ENCODE measurements around the gene B3GALT2. TPM values are rescaled to one million over a fixed set of nuclear protein-coding genes. Genes with fewer than 3 reads are reported as not detected.
"Not testable (repeated sequence)": the region's sequence is repeated elsewhere in the genome, so short reads cannot be mapped to it uniquely, and the experiment has no call there.

B3GALT2 gene
- total RNA-seq (100 to 1,000 TPM in 1 of 10 donors, 10 to 100 TPM in 9; 19.0 to 102 (median 51.8) TPM), polyA plus RNA-seq (10 to 100 TPM; 20.0 to 24.7 TPM)
- long read RNA-seq, donor 1, transcript B3GALT2-201 (2 exons, 3,274 nt) = major isoform, 100 of 114 reads
- long read RNA-seq, donor 1, partial matches to known transcripts = 11 of 114 reads
- long read RNA-seq, donor 1, other reads (novel, unspliced or antisense) = 3 of 114 reads
- long read RNA-seq, donor 2, transcript B3GALT2-201 (2 exons, 3,274 nt) = major isoform, 68 of 76 reads
- long read RNA-seq, donor 2, partial matches to known transcripts = 0 of 76 reads
- long read RNA-seq, donor 2, other reads (novel, unspliced or antisense) = 8 of 76 reads
- long read RNA-seq, donor 3, transcript B3GALT2-201 (2 exons, 3,274 nt) = major isoform, 65 of 71 reads
- long read RNA-seq, donor 3, partial matches to known transcripts = 0 of 71 reads
- long read RNA-seq, donor 3, other reads (novel, unspliced or antisense) = 6 of 71 reads

- TF ChIP-seq CTCF (IDR thresholded peaks at IDR 0.05) = no peak
- Histone ChIP-seq H3K27ac (peak within 1 kb of the TSS; percentile 32 to 81 (median 74)), H3K9me3 (no peaks in the 10 kb centered on the region), H3K4me3 (peak within 1 kb of the TSS; percentile 26 to 55 (median 46)), H3K27me3 (no peaks in the 10 kb centered on the region), H3K36me3 (no peaks in the 10 kb centered on the region), H3K4me1 (peaks cover 0 to 79% (median 35%) of the 10 kb centered on the region in 9 donors)
- intact Hi-C loops (cut with DNase I) = loop anchor here in 7 of 10 donors (5.0 to 10.0 kb wide), 8 partner anchors 149 to 1109 kb away; no protein-coding TSS in a partner anchor
- 17 to 18% methylated on average over 13 of the region's 13 CpGs for WGBS, 2 donors
- DNase-seq (peak in 1 of 2 donors; percentile 55), ATAC-seq (peak; percentile 48 to 80 (median 72))
Observed at GRCh38 chr1:193185901-193186731, at the start of gene B3GALT2. Gene B3GALT2 (minus strand): TSS chr1:193186613. CDS start chr1:193181562, 5,051 bp downstream.

GRCh38 chr1:193234530-193234929, 48.1 kb upstream of the B3GALT2 start:
- H3K27me3 ChIP-seq = no peaks in the 10 kb centered on the region
- no peak for ATAC-seq
- no peak overlapping the region for H3K4me3 ChIP-seq
- no peak overlapping the region for H3K27ac ChIP-seq
- no peak for TF ChIP-seq CTCF (IDR thresholded peaks at IDR 0.05)
- H3K9me3 ChIP-seq = no peaks in the 10 kb centered on the region
- no peak for DNase-seq
- peaks cover 0 to 8% (median 4%) of the 10 kb centered on the region in 9 donors for H3K4me1 ChIP-seq
- peaks cover 0 to 67% (median 5%) of the 10 kb centered on the region in 9 donors for H3K36me3 ChIP-seq
- intact Hi-C loops (cut with DNase I) = no loop called here
- 36 to 44% methylated on average over 1 of the region's 1 CpG for WGBS, 2 donors

- DNase-seq; H3K27me3 ChIP-seq; ATAC-seq; intact Hi-C loops (cut with DNase I); H3K27ac ChIP-seq; H3K9me3 ChIP-seq; H3K4me3 ChIP-seq; H3K4me1 ChIP-seq: not testable (repeated sequence)
- H3K36me3 ChIP-seq = peaks cover 0 to 39% (median 0%) of the 10 kb centered on the region in 9 donors
Observed at GRCh38 chr1:193231146-193231545, 44.7 kb upstream of the B3GALT2 start.

GRCh38 chr1:193229136-193229535, 42.7 kb upstream of the B3GALT2 start:
- Histone ChIP-seq H3K36me3 (peaks cover 0 to 22% (median 4%) of the 10 kb centered on the region in 9 donors), H3K4me1 (no peaks in the 10 kb centered on the region), H3K27ac (no peak overlapping the region), H3K9me3 (no peaks in the 10 kb centered on the region), H3K27me3 (no peaks in the 10 kb centered on the region), H3K4me3 (no peak overlapping the region)
- ATAC-seq = no peak
- WGBS, 2 donors = 83 to 85% methylated on average over 3 of the region's 3 CpGs
- no peak for DNase-seq
- TF ChIP-seq CTCF (IDR thresholded peaks at IDR 0.05) = no peak
- intact Hi-C loops (cut with DNase I) = no loop called here
